NCI-H187 treated with DMSO at 0.1 percent for 48 hours (cell line): ENCODE data around the gene CHRNB1.

ENCODE experiments used
- DNase-seq: peaks from one replicate; lab custom pipeline; 2025; lab: John Stamatoyannopoulos, UW

Gene CHRNB1

DNA sequence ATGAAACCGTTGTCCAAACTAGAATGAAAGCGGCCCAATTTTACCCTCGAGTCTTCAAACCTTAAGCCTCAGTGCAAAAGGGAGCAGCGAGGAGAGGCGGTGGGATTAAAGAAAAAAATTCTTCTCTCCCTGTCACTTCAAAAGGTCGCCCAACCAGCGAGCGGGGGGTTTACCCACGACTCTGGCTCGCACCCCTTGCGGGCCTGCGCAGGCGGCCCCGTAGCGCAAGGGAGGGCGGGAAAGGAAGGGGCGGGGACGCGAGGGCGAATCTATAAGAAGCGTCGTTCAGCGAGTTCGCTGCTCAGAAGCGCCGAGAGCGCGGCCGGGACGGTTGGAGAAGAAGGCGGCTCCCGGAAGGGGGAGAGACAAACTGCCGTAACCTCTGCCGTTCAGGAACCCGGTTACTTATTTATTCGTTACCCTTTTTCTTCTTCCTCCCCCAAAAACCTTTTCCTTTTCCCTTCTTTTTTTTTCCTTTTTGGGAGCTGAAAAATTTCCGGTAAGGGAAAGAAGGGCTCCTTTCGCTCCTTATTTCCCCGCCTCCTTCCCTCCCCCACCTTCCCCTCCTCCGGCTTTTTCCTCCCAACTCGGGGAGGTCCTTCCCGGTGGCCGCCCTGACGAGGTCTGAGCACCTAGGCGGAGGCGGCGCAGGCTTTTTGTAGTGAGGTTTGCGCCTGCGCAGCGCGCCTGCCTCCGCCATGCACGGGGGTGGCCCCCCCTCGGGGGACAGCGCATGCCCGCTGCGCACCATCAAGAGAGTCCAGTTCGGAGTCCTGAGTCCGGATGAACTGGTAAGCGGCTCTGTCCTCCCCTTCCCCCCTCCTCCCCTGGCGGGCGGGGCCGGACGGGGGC is 39.4 kb downstream of the CHRNB1 start, which contains the start of gene POLR2A:
Gene POLR2A, plus strand, starts transcription at position 300 of the 852 bp plus-strand sequence.
- peak; percentile 45 for DNase-seq

DNA sequence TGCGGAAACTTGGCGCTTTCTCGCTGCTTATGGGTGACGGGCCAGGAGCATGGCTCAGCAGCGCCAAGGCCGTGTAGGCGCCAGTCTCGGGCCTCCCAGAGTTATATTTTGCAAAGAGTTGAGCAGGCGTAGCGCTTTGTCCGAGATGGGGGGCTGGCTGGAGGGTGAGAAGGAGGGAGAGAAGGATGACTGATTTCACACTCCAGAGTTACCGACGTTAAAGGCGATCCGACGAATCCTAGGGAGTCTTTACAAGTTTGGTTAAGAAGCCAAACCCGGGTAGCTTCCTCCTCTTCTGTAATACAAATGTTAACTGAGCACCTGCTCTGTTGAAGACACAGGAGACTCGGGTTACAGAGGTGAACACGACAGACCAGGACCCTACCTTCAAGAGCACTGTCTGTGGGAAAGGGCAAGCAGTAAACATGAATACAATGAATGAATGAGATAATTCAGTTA is 40.1 kb downstream of the CHRNB1 start:
- DNase-seq, result no peak

DNA sequence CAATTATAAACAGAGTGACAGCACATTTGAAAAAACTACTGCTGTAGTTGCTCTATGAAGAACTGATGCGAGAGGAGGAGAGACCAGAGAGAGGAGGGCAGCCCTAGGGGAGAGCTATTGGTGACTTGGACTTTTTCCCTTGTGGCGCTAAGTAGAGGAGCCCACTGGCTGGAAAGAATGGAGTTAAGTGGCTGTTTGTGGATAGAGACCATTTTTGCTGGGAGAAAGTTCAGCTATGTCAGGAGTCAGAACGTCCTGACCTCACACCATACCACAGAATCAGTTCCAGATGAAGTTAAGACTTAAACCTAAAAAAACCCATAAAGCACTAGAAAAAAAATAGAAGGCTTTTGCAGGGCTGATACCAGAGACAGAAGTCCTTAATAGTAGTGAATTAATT is 41.3 kb downstream of the CHRNB1 start:
- no peak for DNase-seq

DNA sequence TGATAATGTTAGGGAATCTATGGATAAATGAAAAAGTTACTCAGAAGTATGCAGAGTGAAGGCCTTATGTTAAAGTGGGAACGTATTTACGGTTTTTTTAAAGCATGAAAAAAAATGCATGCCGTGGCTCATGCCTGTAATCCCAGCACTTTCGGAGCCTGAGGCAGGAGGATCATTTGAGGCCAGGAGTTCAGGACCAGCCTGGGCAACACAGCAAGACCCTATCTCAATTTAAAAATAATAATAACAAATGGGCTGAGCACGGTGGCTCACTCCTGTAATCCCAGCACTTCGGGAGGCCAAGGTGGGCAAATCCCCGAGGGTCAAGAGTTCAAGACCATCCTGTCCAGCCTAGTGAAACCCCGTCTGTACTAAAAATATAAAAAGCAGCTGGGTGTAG is 45.3 kb downstream of the CHRNB1 start:
- DNase-seq, result no peak

DNA sequence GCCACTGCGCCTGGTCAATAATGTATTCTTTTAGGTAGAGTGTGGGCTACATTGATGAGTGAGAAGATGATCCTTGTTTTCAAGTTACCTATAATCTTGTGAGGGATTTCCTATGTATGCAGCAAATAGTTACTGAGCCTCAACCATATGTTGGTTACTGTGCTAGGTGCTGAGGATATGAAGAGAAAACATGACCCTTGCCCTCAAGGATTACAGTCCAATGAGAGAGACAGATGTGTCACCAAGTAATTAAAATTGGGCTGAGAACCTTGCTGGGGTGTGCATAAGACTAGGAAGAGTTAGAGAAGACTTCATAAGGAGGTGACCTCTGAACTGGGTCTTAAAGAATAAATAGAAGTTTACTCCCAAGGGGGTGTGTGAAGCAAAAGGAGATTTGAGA is 46.7 kb downstream of the CHRNB1 start:
- DNase-seq, result no peak

DNA sequence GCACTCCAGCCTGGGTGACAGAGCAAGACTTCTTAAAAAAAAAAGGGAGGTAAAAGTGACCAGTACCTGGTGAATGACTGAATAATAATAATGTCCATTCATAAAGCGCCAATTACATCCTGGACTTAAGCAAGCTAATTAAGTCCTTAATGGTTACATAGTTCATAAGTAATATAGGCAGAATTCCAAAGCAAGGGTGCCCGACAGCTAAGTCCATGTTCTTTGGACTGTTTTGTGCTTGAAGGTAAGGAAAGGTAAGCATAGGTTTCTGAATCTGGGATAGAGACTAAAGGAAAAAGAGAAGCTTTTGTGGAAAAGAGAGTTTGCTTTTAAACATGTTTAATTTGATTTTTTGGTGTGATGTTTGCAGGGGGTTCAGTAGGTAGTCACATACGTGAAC is 49.1 kb downstream of the CHRNB1 start:
- DNase-seq, result no peak

DNA sequence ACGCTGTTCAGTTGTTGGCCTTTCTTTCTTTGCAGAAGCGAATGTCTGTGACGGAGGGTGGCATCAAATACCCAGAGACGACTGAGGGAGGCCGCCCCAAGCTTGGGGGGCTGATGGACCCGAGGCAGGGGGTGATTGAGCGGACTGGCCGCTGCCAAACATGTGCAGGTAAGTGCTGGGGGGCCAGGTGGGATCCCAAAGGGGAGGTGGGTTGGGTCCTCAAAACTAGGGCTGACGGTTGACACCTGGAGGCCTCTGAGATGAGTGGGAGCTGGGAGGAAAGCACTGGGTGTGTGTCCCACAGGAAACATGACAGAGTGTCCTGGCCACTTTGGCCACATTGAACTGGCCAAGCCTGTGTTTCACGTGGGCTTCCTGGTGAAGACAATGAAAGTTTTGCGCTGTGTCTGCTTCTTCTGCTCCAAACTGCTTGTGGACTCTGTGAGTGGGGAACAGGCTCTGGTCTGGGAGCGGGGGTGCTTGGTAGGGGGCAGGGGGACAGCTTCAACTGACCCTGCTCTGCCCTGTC is 51.1 kb downstream of the CHRNB1 start:
- DNase-seq, result no peak

DNA sequence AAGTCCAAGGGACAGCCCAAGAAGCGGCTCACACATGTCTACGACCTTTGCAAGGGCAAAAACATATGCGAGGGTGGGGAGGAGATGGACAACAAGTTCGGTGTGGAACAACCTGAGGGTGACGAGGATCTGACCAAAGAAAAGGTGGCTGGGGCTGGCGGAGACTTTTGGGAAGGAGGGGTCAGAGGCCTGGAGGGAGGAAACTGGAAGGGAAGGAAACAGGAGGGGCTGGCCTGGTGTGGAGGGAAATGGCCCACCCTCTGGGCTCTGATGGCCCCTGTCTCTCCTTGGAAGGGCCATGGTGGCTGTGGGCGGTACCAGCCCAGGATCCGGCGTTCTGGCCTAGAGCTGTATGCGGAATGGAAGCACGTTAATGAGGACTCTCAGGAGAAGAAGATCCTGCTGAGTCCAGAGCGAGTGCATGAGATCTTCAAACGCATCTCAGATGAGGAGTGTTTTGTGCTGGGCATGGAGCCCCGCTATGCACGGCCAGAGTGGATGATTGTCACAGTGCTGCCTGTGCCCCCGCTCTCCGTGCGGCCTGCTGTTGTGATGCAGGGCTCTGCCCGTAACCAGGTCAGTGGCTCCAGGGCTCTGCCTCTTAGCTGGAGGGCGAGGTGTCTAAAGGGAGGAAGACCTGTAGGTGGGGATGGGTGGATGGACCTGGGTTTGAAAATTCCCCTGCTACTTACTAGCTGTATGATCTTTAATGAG is 51.8 kb downstream of the CHRNB1 start:
- DNase-seq, result no peak

DNA sequence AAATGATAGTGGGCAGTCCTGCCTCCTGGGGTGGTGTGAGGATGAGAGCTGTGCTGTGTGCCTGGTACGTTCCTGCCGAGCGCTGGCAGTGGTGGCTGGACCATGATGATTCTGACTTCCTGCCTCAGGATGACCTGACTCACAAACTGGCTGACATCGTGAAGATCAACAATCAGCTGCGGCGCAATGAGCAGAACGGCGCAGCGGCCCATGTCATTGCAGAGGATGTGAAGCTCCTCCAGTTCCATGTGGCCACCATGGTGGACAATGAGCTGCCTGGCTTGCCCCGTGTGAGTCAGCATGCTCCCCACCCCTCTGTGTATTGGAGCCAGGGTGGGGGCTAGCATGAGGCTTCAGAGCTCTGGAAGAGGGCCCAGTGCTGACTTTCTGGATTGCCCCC is 52.4 kb downstream of the CHRNB1 start:
- no peak for DNase-seq

DNA sequence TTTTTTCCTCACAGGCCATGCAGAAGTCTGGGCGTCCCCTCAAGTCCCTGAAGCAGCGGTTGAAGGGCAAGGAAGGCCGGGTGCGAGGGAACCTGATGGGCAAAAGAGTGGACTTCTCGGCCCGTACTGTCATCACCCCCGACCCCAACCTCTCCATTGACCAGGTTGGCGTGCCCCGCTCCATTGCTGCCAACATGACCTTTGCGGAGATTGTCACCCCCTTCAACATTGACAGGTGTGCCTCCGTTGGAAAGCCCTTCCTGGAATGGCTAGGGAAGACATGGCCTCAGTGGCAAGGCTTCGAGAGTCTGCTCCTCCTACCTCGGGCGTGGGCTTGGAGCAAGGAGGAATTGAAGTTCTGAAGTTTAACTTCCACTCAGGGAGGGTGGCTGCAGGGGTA is 52.8 kb downstream of the CHRNB1 start:
- DNase-seq, result no peak

DNA sequence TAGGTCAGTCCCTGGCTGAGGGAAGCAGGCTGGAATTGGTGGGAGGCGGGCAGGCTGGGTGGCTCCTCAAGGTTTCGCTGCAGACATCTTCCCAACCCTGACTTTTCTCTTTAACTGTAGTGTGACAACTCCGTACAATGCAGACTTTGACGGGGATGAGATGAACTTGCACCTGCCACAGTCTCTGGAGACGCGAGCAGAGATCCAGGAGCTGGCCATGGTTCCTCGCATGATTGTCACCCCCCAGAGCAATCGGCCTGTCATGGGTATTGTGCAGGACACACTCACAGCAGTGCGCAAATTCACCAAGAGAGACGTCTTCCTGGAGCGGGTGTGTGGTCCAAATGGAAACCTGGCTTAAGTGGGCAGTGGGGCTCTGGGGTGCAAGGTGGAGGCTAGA is 54.3 kb downstream of the CHRNB1 start:
- DNase-seq, result no peak

DNA sequence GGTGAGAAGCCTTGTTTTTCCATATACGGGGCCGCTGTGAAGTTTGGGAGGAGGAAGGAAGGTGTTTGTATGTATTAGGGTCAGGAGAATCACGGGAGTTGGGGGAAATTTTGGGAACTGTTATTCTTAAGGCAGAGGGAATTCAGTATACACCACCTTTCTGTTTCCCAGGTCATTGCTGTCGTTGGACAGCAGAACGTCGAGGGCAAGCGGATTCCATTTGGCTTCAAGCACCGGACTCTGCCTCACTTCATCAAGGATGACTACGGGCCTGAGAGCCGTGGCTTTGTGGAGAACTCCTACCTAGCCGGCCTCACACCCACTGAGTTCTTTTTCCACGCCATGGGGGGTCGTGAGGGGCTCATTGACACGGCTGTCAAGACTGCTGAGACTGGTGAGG is 56.9 kb downstream of the CHRNB1 start:
- no peak for DNase-seq

DNA sequence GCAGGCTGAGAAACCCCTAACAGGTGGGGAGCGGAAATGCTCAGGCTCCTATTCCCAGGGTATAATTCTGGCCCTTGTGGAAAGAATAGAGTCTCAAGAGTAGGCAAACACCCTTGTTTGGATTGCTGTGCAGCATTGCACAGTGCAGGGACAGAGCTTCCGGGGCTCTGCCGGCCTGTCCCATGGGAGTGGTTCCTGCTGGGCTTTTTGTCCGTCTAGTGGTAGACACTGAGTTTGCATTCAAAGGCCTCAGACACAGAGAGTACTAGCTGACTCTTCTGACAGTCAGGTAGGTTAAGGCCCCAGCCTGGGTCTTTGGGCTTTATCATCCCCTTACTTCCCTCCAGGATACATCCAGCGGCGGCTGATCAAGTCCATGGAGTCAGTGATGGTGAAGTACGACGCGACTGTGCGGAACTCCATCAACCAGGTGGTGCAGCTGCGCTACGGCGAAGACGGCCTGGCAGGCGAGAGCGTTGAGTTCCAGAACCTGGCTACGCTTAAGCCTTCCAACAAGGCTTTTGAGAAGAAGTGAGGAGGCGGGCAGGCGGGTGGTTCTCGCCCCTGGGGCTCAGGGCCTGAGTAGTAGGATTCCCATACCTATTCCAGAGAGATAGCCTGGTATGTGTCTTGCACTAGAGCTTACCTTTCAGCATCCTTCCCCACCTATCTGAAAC is 57.4 kb downstream of the CHRNB1 start:
- DNase-seq, result no peak

DNA sequence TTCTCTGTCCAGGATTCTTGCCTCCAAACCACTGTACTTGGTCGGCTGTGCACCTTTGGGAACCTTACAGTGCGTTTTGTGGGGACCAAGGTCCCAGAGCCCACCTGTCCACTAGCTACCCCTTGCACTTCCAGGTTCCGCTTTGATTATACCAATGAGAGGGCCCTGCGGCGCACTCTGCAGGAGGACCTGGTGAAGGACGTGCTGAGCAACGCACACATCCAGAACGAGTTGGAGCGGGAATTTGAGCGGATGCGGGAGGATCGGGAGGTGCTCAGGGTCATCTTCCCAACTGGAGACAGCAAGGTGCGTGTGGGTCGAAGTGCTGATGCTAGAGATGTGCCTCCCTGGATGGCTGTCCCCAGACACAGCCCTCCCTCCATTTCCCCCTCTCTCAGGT is 58.1 kb downstream of the CHRNB1 start:
- DNase-seq, result no peak

DNA sequence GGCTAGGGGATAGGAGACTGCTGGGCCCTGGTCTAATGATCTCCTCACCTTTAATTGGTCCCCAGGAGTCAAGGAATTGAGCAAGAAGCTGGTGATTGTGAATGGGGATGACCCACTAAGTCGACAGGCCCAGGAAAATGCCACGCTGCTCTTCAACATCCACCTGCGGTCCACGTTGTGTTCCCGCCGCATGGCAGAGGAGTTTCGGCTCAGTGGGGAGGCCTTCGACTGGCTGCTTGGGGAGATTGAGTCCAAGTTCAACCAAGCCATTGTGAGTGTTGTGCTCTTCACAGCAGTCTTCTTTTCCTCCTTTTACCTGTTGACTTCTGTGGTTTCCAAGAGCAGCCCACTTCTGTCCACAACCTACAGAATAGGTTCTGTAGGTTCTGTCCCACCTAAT is 58.7 kb downstream of the CHRNB1 start:
- no peak for DNase-seq
